OCI-LY3 (cell line): ENCODE measurements around the gene RNASEH2B.

Source experiments
- CTCF ChIP-seq: fragments of 200-600, 300-600 bp; sonication (generic); IDR thresholded peaks from 2 replicates; pipeline ENCODE4 v1.5.1; 2014; ENCODE audit warnings: antibody characterized with exemption, low read length, low read depth
- EZH2phosphoT487 ChIP-seq: fragments of 200-600 bp; shearing (Covaris generic); IDR thresholded peaks from 2 replicates; pipeline ENCODE4 v1.6.1; 2018; ENCODE audit warnings: antibody characterized with exemption, mixed run types, low read depth

- TF ChIP-seq CTCF = no peak
- TF ChIP-seq EZH2phosphoT487 = no peak
These were observed 45.6 kb downstream of the RNASEH2B start for GRCh38 chr13:50955241-50955640.
